GM21515 (cell line): ENCODE results near the gene MEF2B.
"Not testable (repeated sequence)": the region's sequence is repeated elsewhere in the genome, so short reads cannot be mapped to it uniquely, and the experiment has no call there.

Source experiments
- ATAC-seq: cut with Tn5 transposase; IDR thresholded peaks from one replicate; pipeline ENCODE4 v1.9.1; 2021; ENCODE audit not compliant: unreplicated experiment

Gene MEF2B

DNA sequence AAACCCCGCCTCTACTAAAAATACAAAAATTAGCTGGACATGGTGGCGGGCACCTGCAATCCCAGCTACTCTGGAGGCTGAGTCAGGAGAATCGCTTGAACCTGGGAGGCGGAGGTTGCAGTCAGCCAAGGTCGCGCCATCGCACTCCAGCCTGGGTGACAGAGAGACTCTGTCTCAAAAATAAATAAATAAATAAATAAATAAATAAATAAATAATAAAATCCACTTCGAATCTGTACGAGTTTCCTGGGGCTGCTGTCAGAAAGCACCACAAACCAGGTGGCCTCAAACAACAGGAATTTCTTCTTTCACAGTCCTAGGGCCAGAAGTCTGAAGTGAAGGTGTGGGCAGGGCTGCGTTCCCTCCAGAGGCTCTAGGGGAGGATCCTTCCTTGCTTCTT, 67.5 kb downstream of the MEF2B start:
- not testable (repeated sequence) for ATAC-seq

DNA sequence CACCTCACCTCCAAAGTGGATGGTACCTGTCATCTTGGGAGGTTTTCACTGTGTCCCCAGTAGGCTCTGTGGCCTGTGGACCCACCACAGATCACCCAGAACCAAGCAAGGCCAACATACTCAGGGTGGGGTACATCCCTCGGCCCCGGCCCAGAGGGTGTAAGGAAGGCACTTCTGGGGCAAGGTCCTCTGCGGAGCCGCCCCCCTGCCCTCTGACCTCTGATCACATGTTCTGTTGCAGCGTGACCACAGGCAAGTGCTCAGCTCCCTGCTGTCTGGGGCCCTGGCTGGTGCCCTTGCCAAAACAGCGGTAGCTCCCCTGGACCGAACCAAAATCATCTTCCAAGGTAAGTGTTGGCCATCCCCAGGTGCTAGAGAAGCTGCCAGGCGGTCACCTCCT, 68.5 kb downstream of the MEF2B start:
- no peak for ATAC-seq

DNA sequence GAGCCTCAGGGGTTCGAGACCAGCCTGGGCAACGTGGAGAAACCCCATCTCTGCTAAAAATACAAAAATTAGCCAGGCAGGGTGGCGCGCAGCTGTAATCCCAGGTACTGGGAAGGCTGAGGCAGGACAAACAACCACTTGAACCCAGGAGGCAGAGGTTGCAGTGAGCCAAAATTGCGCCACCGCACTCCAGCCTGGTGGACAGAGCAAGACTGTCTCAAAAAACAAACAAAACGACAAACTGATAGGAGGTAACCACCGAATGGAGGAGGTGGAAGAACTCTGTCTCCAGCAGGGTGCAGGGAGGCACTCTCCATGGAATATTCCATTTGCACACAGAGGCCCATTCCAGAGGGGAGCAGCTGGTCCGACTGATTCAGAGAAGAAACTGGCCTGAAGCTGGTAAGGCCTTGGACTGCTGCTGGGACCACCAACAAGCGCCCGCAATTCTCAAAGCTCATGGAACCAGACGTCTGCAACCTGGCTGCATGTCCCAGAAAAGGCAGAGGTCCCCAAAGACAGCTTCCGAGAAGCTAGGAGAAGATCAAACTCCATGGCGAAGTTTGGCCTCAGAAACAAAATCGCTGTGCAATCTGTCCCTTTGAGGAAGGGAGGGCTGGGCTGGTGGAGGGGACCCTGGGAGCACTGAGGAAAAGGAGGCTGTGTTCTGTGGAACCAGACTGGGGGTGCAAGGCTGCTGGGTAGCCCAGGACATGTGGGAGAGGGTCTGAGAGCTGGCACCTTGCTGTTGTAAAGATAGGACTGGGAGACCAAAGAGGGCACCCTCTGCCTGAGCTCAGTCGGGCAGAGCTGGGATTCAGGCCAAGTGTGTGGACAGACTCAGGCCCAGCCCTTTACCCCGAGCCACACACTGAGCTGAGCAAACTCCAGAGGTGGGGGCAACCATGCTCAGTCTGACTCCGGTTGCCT, 71.1 kb downstream of the MEF2B start:
- ATAC-seq = no peak

DNA sequence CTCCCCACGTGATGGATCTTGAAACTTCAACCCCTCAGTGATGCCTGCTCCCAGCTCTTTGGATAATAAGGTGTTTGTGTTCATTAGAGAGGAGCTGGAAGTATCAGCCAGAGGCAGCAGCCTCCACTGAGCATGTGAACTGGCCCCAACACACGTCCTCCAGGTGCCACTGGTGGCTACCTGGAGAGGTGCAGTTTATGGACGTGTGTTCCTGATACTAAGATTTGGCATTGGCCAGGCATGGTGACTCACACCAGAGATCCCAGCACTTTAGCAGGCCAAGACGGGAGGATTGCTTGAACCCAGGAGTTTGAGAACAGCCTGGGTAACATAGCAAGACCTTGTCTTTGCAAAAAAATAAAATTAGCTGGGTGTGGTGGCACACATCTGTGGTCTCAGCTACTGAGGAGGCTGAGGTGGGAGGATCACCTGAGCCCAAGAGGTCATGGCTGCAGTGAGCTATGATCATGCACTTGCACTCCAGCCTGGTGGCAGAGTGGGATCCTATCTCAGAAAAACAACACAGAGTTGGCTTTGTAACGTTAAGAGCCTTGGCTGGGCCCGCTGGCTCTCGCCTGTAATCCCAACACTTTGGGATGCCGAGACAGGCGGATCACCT, 71.9 kb downstream of the MEF2B start:
- ATAC-seq = no peak

DNA sequence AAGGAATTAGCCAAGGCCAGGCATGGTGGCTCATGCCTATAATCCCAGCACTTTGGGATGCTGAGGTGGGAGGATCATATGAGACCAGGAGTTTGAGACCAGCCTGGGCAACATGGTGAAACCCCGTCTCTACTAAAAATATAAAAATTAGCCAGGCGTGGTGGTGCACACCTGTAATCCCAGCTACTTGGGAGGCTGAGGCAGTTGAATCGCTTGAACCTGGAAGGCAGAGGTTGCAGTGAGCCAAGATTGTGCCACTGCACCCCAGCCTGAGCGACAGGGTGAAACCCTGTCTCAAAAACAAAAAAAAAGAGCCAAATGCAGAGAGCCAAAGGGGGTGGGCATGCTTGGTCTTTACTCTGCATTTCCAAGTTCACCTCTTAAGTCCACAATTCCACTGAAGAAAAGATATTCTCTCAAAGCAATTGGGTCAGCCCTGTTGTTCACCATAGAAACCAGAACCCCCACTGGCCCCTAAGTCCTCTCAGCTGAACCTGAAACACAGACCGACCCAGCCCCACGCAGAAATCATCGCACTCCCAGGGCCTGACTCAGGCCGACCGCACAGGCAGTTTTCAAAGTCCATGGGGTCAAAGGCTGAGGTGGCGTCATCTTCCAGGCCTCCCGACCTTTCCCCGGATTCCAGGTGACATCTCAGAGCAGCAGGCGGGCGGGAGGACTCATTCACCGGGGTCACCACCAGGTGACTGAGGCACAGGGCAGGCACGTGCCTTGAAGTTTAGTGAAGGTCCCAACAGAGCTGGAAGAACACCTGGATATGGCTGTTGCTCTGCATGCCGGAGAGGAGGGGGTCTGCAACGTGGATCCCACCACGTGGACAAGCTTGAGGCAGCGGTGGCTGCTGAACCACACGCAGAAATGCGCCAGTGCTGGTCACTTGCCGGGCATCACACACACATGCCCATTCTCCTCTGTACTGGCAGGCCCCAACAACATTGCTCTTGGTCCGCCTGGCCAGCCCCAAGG, 73.1 kb downstream of the MEF2B start:
- no peak for ATAC-seq

DNA sequence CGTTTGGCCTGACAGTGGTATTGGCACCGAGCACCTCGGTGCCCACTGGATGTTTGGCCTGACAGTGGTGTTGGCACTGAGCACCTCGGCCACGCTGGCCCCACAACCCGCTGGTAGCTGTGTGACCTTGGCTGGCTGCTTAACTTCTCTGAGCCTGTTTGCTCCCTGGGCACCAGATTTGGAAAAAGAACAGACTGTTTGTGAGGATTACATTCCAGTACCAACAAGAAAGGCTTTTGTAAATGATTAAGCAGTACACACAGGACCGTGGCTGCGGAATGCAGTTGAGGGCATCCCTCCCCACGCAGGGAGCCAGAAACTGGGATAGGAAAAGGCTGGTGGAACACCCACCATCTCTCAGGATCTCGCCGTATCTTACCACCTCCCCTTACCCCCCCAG, 74.4 kb downstream of the MEF2B start:
- no peak for ATAC-seq
